ENCODE measurements around the gene ADGRG1.

DNA sequence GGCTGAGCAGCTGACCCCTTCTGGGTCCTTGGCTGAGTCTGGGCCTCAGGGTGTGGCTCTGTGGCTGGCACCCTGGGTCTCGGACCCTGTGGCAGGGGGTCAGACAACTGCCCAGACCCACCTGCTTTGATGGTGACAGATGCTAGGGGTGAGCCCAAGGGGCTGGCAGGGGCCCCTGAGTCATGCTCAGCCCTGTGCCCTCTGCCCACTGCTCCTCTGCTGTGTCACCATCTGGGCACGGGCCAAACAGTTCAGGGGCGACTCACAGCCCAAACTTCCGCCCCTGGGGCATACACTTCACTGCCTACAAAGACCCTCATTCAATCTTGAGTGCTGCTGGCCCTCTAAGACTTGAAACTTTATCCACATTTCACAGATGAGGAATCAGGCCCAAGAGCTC lies 5.7 kb downstream of the ADGRG1 start:
- TF ChIP-seq, protein P1, sequence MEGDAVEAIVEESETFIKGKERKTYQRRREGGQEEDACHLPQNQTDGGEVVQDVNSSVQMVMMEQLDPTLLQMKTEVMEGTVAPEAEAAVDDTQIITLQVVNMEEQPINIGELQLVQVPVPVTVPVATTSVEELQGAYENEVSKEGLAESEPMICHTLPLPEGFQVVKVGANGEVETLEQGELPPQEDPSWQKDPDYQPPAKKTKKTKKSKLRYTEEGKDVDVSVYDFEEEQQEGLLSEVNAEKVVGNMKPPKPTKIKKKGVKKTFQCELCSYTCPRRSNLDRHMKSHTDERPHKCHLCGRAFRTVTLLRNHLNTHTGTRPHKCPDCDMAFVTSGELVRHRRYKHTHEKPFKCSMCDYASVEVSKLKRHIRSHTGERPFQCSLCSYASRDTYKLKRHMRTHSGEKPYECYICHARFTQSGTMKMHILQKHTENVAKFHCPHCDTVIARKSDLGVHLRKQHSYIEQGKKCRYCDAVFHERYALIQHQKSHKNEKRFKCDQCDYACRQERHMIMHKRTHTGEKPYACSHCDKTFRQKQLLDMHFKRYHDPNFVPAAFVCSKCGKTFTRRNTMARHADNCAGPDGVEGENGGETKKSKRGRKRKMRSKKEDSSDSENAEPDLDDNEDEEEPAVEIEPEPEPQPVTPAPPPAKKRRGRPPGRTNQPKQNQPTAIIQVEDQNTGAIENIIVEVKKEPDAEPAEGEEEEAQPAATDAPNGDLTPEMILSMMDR (IDR thresholded peaks at IDR 0.05; ENCODE audit: borderline replicate concordance, extremely low read depth, low read length, poor library complexity, severe bottlenecking), result no peak
- no peak for TF ChIP-seq EZH2 (IDR thresholded peaks at IDR 0.05; ENCODE audit: borderline replicate concordance, low read depth, low read length, severe bottlenecking)

Measured in DND-41 (cell line).